T-helper 2 cell treated with Interferon-gamma antibody and Interleukin-4, amounts not matched to agents 100 ng/mL and 5 ng/mL, for 36 hours (primary cell): ENCODE data around the gene CCS. TPM values are rescaled to one million over a fixed set of nuclear protein-coding genes. Genes with fewer than 3 reads are reported as not detected.
"Not testable (repeated sequence)": the region's sequence is repeated elsewhere in the genome, so short reads cannot be mapped to it uniquely, and the experiment has no call there.

Source experiments
- intact Hi-C: fragments of 100-400 bp; cut with micrococcal nuclease; formaldehyde crosslinking; loops from one replicate; pipeline ENCODE4 v1.15.1; 2023
- total RNA-seq: library from RNA; stranded (reverse); gene quantifications from 2 replicates; pipeline ENCODE4 v1.2.3, GENCODE V29; 2022

Gene CCS
- total RNA-seq, 1 donor from 2014 or later = 29.1 TPM

DNA sequence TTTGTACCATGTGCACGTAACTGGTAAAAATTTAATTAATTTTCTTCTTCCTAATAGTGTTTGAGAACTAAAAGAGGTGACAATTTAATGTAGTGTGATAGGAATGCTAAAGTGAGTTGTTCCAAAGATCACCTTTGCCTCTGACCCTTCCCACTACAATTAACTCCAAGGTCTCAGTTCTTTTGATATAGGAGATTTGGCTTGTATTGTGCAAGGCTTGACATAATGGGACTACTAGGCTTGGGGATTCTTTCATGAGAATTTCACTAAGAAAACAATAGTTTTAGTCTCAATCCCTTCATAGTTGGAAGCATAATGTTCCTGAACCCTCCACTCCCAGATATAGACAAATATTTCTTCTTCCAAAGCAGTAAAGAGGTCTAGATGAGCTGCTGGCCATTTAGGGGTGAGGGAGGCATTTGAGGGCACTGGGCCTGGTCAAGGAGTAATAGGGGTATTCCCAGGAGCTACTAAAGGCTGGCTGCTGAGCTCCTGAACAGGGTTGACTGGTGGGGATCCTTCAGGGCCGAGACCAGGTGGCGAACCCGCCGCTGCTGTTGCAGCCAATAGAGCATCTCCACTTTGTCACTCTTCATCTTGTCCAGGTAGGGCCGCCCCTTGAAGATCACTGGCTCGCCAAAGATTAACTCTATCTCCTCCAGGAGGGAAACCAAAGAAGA, 2.8 kb upstream of the CCS start:
- intact Hi-C loops = loop anchor here (10.0 kb wide), 1 partner anchor 365 kb away; the partner anchor contains the start of gene PC

DNA sequence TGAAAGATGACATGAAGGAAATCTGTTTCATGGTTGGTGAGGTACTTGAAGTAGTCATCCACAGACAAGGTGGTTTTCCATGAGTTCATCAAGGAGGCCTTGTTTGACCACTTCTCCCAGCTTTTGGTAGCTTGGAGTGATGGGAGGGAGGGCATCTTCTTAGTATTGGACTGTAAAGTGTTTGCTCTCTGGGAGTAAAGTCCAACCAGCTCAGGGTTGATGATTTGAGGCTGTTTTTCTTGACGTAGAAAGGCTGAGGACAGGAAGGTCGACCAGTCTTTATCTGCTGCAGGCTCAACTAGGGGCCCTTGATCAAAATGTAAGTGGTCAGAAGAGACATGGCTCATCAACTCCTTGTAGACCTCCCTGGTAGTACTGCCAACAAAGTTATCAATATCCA, 1.8 kb upstream of the CCS start:
- intact Hi-C loops = loop anchor here (10.0 kb wide), 1 partner anchor 364 kb away; the partner anchor contains the start of gene PC

DNA sequence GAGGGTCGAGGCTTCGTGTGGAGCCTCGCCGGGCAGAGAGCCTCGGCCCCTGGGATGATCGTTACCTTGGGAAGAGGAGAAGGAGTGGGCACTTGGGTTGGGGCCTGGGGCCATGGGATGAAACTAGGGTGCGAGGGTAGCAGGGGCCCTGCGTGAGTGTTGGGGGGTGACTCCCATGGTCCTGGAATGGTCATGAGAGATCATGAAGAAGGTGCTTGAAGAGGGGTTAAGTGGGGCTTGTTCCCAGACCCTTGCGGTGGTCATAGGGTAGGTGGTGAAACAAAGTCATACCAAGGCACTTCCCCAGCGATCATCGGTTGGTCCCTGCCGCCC, 284 bp downstream of the CCS start:
- intact Hi-C loops = loop anchor here (1.0 to 10.0 kb wide), 6 partner anchors 14 to 362 kb away; partner anchors contain the start of genes ACTN3, PC, RBM14 and RBM4

DNA sequence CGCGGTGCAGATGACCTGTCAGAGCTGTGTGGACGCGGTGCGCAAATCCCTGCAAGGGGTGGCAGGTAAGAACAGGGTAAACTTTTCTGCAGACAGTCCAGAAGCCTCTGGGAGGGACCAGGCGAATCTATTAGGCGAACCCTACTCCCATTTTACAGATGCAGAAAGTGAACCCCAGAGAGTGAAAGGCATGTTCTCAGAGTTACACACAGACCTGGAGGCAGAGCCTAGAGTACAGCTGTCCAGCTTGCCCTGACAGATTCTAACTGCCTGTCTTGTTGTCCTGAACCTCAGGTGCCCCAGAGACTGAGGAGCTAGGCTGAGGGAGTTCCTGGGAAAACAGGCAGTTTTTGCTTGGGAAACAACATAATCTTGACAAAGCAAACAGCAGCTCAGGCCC, 665 bp downstream of the CCS start:
- intact Hi-C loops = loop anchor here (1.0 to 10.0 kb wide), 6 partner anchors 14 to 361 kb away; partner anchors contain the start of genes ACTN3, PC, RBM14 and RBM4

DNA sequence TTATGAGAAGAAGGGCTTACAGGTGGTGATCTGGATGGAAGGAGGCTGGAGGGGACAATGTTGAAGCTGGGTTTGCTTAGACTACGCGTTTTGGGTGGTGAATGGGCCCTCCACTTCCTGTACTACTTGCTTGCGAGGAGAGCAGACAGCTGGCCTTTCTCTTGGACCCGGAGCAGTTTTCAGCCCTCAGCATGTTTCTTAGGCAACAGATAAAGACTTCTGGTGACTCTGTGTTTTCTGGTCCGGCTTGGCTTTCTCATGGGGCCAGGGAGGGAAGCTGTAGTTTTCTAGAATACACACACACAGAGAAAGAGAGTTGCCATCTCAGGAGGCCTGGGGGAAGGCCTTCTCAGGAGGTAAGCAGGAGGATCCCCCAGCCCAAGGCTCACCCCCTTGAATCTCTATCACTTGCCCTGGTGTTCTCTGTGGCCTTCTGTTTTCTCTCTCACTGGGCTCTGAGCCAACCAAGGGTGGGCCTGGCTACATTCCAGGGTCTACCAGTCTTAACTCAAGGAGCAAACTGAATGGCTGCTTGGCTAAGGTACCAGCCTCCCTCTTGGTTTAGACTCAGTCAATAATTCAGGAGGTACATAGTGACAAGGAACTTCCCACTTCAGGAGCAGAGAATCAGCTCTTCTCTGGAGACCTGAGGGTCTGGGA, 2.4 kb downstream of the CCS start:
- intact Hi-C loops = loop anchor here (10.0 kb wide), 1 partner anchor 359 kb away; the partner anchor contains the start of gene PC

DNA sequence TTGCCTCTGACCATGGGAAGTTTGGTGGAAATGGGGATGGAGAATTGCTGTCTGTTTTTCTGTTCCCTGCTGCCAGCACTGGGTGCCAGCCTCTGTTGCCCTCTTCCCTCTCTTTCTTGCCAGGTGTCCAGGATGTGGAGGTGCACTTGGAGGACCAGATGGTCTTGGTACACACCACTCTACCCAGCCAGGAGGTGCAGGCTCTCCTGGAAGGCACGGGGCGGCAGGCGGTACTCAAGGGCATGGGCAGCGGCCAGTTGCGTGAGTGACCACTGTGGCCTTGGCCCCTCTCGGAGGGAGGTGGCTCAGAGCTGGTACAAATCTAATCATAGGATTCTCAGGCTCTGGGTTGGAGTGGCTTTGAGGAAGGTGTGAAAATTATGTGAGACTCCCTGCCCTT, 6.0 kb downstream of the CCS start:
- intact Hi-C loops = loop anchor here (10.0 kb wide), 1 partner anchor 356 kb away; the partner anchor contains the start of gene PC

DNA sequence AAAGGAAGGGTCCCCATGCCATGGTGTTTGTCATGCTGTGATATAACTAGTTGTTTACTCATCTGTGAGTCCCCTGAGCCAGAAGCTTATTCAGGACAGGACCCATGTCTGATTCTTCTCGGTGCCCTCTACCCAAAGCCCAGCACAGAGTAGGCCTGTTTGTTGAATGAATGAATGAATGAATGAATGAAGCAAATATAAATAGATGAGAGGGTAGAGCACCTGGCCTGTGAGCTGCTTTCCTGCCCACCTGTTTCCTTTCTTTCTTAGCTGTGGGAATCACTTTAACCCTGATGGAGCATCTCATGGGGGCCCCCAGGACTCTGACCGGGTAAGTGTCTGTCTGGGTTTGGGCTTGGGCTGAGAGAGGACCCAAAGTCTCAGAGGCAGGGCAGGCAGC, 7.2 kb downstream of the CCS start:
- intact Hi-C loops = no loop called here

DNA sequence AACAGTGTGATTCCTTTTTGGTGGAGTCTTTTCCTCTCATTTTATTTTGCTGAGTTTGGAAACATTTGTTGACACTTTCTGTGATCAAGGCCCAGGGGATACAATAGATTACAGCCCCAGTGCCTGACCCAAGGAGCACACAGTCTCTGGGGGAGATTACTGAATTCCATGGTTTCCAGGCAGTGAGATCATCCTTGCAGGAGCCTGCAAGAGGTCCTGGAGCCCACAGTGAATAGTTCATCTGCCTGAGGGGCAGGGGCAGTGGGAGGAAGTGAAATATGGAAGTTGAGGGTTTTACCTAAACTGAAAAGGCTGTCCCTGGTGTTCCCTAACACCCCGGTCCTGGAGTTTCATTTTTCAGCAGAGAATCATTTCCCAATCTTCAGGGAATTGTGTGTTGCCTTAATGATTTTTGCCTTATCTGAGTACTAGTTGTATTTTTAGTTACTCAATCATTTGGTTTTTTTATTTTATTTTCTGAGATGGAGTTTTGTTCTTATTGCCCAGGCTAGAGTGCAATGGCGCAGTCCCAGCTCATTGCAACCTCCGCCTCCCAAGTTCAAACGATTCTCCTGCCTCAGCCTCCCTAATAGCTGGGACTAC, 7.7 kb downstream of the CCS start:
- intact Hi-C loops = no loop called here

DNA sequence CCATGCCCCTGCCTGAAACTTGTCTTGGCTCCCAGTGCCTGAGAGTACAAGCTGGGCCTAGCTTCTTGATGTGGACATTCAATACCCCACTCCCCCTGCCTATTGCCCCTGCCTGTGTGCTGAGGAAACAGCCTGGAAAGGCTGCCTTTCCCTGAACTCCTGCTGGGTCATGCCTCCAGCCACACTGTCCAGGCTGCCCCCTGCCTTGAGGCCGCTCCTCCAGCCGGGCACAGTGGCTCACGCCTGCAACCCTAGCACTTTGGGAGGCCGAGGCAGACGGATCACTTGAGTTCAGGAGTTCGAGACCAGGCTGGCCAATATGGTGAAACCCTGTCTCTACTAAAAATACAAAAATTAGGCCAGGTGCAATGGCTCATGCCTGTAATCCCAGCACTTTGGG, 10.1 kb downstream of the CCS start:
- intact Hi-C loops = no loop called here

DNA sequence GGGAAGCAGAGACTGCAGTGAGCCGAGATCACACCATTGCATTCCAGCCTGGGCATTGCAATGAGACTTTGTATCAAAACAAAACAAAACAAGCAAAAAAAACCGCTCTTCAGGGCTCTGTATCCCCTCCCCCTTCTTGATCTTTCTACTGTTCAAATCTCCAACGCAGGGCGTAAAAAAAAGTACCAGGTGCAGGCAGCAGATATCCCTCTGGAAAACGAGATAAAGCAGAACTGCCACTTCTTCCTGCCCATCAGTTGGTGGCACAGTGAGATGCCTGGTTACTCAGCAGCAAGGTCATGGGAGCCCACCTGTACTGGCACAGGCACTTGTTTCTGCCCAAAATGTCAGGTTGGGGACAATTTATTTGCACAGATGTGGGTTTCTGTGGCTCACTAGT, 11.2 kb downstream of the CCS start:
- intact Hi-C loops = no loop called here

DNA sequence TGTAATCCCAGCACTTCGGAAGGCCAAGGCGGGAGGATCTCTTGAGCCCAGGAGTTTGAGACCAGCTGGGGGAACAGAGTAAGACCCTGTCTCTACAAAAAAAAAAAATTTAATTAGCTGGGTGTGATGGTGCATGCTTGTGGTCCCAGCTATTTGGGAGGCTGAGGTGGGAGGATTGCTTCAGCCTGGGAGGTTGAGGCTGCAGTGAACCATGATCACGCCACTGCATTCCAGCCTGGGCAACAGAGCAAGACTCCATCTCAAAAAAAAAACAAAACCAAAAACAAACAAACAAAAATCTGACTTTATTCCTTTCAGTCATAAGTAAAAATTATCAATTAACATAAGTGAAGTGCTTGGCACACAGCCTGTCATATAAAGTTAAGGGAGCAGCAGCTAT, 13.6 kb downstream of the CCS start:
- intact Hi-C loops = not testable (repeated sequence)

DNA sequence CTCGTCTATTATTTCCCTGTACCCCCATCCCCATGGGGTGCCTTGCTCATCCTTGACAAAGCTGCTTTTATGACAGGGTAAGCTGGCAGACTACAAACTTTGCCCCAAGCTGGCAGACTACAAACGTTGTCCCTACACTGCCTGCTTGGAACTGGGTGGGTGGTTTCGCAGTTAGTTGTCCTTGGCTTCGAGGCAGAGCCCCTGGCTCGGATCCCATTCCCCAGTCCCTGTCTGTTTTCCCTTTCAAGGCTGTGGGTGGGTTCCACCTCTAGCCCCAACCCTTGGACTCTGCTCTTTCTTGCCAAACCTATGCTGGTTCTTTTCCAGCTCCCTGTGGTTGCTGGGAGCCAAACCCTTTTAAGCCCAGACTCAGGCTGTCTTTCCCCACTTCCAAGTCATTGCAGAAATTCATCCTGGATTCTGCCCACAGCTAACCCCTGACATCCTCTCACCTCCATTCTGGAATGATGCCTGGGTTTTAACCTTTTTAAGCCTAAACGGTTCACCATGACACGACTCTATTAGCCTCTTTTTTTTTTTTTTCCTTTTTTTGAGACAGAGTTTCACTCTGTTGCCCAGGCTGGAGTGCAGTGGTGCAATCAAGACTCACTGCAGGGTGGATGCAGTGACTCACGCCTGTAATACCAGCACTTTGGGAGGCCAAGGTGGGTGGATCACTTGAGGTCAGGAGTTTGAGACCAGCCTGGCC, 14.3 kb downstream of the CCS start:
- intact Hi-C loops = no loop called here

DNA sequence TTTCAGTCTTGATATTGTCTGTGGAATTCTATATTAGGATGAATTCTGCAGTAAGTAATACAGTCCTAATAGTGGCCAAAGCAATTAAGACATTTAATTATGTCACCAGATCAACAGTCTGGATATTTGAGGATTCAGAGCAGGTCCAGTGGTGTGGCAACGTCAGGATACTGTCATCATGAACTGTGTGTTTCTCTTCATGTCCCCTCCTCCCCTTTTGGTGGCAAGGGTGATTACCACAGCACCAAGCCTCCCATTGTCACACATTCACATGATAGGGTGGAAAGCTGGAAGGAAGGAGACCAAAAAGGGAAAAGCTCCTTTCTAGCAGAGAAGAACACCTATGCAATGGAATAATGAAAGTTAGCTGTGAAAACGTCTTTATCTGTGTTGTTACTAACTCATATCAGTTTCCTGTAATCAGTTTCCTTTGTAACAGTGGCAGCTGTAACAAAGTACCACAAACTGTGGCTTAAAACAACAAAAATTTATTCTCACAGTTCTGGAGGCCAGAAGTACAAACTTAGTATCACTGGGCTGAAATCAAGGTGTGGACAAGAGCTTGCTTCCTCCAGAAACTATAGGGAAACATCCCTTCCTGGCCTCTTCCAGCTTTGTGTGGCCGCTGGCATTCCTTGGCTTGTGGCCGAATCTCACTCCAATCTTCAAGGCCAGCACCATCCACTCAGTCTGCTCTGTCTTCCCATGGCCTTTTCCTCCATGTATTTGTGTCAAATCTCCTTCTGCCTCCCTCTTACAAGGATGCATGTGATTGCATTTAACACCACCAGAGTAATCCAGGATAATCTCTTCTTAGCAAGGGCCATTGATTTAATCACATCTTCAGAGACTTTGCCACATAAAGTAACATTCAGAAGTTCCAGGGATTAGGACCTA, 17.0 kb downstream of the CCS start:
- intact Hi-C loops = loop anchor here (10.0 kb wide), 1 partner anchor 135 kb away; a partner anchor contains a TSS

DNA sequence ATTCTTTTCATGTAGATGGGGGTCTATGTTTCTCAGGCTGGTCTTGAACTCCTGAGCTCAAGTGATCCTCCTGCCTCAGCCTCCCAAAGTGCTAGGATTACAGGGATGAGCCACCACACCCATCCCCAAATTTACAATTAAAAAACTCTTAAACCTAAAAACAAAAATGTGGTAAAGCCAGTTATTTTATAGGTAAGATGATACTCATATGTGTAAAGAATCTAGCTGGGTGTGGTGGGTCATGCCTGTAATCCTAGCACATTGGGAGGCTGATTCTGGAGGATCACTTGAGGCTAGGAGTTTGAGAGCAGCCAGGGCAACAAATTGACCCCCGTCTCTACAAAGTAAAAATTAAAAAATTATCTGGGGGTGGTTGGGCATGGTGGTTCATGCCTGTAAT, 19.5 kb downstream of the CCS start:
- intact Hi-C loops = loop anchor here (10.0 kb wide), 1 partner anchor 132 kb away; a partner anchor contains a TSS

DNA sequence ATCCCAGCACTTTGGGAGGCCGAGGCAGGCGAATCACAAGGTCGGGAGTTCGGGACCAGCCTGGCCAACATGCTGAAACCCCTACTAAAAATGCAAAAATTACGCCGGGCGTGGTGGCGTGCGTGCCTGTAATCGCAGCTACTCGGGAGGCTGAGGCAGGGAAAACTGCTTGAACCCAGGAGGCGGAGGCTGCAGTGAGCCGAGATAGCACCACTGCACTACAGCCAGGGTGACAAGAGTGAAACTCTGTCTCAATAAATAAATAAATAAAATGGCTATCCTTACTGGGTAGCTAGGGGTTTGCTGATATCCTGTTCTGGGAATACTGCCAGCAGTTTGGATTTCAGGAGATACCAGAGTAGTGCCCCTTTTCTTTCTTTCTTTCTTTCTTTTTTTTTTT, 21.1 kb downstream of the CCS start:
- intact Hi-C loops = loop anchor here (10.0 kb wide), 1 partner anchor 131 kb away; a partner anchor contains a TSS

DNA sequence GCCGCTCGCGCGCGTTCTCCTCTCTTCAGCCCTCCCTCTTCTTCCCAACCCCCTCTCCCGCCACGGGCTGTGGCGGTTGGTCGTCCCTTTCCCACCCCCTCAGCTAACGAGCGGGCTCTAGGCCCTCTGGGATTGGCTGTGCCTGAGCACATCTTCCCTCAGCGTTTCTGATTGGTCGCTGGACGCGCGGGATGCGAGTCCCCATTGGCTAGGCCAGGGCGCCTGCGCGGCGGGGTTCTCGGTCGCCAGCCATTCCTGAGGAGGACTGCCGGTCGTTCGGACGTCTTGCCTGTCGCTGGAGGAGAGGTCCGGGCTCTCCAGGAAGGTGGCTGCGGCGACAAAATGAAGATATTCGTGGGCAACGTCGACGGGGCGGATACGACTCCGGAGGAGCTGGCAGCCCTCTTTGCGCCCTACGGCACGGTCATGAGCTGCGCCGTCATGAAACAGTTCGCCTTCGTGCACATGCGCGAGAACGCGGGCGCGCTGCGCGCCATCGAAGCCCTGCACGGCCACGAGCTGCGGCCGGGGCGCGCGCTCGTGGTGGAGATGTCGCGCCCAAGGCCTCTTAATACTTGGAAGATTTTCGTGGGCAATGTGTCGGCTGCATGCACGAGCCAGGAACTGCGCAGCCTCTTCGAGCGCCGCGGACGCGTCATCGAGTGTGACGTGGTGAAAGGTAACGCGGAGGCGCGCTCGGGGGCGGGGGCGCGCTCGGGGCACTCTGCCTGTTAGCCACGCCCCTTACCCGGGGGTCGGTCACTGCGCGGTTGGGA, 23.6 kb downstream of the CCS start, which contains the start of gene RBM14:
RBM14 (plus strand) TSS at position 252 of the 776 bp plus-strand sequence; CDS start at position 343, 91 bp downstream.
- intact Hi-C loops = loop anchor here (1.0 to 10.0 kb wide), 9 partner anchors 22 to 502 kb away; partner anchors contain the start of genes B4GAT1, BRMS1, CCDC87 and CCS

DNA sequence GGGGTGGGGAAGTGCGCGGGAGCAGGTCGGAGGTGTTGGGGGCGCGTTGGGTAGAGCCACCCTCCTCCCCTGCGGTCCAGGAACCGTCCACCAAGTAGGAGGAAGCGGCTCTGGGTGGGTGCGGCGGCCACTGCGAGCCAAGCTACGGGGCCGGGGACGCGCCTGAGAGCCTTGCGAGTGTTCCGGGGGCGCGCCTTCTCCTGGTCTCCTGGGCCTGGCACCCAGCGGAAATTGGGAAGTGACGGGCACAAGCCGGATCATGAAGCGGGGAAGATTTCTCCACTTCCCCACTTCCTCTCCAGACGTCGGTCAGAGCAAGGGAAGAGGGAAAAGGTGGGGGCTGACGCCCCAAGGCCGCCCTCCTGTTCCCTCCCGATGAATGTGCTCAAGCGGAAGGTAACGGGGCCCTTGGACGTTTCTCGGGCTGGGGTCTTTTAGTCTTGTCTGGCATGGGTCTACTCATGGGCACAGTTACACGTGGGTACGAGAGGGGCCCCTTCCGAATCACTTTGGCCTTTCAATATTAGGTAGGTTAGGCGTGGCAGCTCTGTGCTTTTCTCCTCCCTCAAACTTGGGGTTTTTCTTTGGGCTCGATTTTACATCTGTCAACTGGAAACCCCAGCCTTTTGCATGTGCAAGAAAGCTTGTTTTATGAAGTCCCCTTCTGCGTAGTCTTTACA, 24.3 kb downstream of the CCS start:
- intact Hi-C loops = loop anchor here (2.0 to 10.0 kb wide), 5 partner anchors 40 to 502 kb away; partner anchors contain the start of genes B4GAT1, BRMS1, KDM2A and RAB1B

DNA sequence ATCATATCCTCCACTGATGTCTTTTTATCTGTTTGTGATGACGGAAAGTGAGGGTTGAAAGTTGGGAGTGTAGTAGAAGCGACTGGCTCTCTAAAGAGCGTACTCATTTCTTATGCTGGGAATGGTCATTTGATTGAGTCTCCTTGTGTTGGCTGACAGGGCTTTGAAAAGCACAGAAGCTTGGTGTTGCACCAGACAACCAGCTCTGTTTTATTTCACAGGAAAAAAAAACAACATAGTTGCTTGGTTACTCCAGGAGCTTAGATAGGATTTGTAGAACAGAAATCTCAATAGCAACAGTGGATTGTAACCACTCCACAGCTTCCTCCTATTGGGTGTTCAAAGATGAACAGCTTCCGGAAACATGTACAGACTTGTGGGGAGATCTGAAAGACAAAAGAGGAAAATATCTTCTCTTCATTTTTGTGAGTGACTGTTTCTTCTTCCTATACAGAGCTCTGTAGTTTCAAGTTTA, 26.1 kb downstream of the CCS start:
- intact Hi-C loops = loop anchor here (5.0 to 10.0 kb wide), 4 partner anchors 42 to 352 kb away; partner anchors contain the start of genes B4GAT1, BRMS1 and RAB1B
